Stimulated activated CD8-positive, alpha-beta memory T cell treated with anti-CD3 and anti-CD28 coated beads, Interleukin-15, amount 100 ng/mL, for 48 hours (primary cell): Measurements from ENCODE around the gene LRP5.

Source experiments
- DNase-seq, 2 donors: peaks; one replicate each; pipeline ENCODE4 v3.0.0-alpha.2; 2020; ENCODE audit warnings: low read depth in 2 of 2

Gene LRP5

GRCh38 chr11:68371171-68372041 lies 59.0 kb downstream of the LRP5 start:
- no peak for DNase-seq

GRCh38 chr11:68372114-68372513 lies 59.7 kb downstream of the LRP5 start:
- no peak for DNase-seq

GRCh38 chr11:68372625-68373024 lies 60.2 kb downstream of the LRP5 start:
- no peak for DNase-seq

- no peak for DNase-seq
Measured at GRCh38 chr11:68373189-68373814, 60.9 kb downstream of the LRP5 start.

GRCh38 chr11:68373815-68374501 lies 61.6 kb downstream of the LRP5 start:
- DNase-seq, result no peak

GRCh38 chr11:68374531-68374930 lies 62.1 kb downstream of the LRP5 start:
- no peak for DNase-seq

- DNase-seq, result no peak
Measured at GRCh38 chr11:68375337-68375736, 62.9 kb downstream of the LRP5 start.

GRCh38 chr11:68375766-68376165 lies 63.4 kb downstream of the LRP5 start:
- no peak for DNase-seq

- DNase-seq, result no peak
Measured at GRCh38 chr11:68377389-68377795, 65.0 kb downstream of the LRP5 start.

GRCh38 chr11:68379206-68379605 lies 66.8 kb downstream of the LRP5 start:
- DNase-seq, result no peak

- DNase-seq, result no peak
Measured at GRCh38 chr11:68380786-68381622, 68.6 kb downstream of the LRP5 start.

GRCh38 chr11:68381716-68382115 lies 69.3 kb downstream of the LRP5 start:
- DNase-seq, result no peak

GRCh38 chr11:68382358-68382998 lies 70.1 kb downstream of the LRP5 start:
- no peak for DNase-seq

GRCh38 chr11:68383976-68384501 lies 71.6 kb downstream of the LRP5 start:
- peak; percentile 18 to 21 for DNase-seq

GRCh38 chr11:68384530-68385081 lies 72.2 kb downstream of the LRP5 start:
- no peak for DNase-seq

GRCh38 chr11:68385128-68385527 lies 72.7 kb downstream of the LRP5 start:
- DNase-seq, result no peak

- DNase-seq, result no peak
Measured at GRCh38 chr11:68386331-68386978, 74.1 kb downstream of the LRP5 start.

- no peak for DNase-seq
Measured at GRCh38 chr11:68387840-68388239, 75.4 kb downstream of the LRP5 start.

GRCh38 chr11:68388595-68389198 lies 76.3 kb downstream of the LRP5 start:
- DNase-seq, result no peak

- DNase-seq, result no peak
Measured at GRCh38 chr11:68390315-68390714, 77.9 kb downstream of the LRP5 start.
